GM15510 (cell line): ENCODE measurements around the gene PIK3CD.

Experiments used
- POLR2A ChIP-seq: IDR thresholded peaks from 3 replicates; pipeline ENCODE4 v1.6.1; 2011; ENCODE audit warnings: borderline replicate concordance; ENCODE audit not compliant: insufficient read length; ENCODE audit errors: extremely low read depth

Gene PIK3CD

GRCh38 chr1:9770298-9770697 lies 118.8 kb downstream of the PIK3CD start:
- no peak for TF ChIP-seq POLR2A

GRCh38 chr1:9774712-9775679 lies 123.5 kb downstream of the PIK3CD start:
- no peak for TF ChIP-seq POLR2A

- TF ChIP-seq POLR2A, result no peak
Measured at GRCh38 chr1:9776685-9777084, 125.2 kb downstream of the PIK3CD start.
